GM23338 (cell line): ENCODE data around the gene GALR2. TPM values are rescaled to one million over a fixed set of nuclear protein-coding genes. Genes with fewer than 3 reads are reported as not detected.

Experiments
- ATAC-seq: fragments of 200-7000 bp; cut with Tn5 transposase; 3 replicates; pipeline ENCODE4 v1.9.1; 2020
- DNase-seq: peaks from one replicate; pipeline ENCODE4 v3.0.0-alpha.2; 2015; ENCODE audit warnings: low spot score
- H2AFZ ChIP-seq: fragments of 200-600 bp; sonication (generic); 2 replicates; pipeline ENCODE4 v1.8.0; 2016; ENCODE audit warnings: antibody characterized with exemption, mild to moderate bottlenecking, moderate library complexity
- H3F3A ChIP-seq: fragments of 200-600 bp; sonication (generic); replicated peaks from 2 replicates; pipeline ENCODE4 v1.8.0; 2017; ENCODE audit warnings: antibody characterized with exemption, mixed run types, low read depth
- H3K27ac ChIP-seq: fragments of 200-600 bp; sonication (generic); 2 replicates; pipeline ENCODE4 v1.6.1; 2016; ENCODE audit warnings: low read depth
- H3K27me3 ChIP-seq: fragments of 200-600 bp; sonication (generic); 2 replicates; pipeline ENCODE4 v1.8.0; 2016; ENCODE audit warnings: mild to moderate bottlenecking, mixed run types, moderate library complexity; ENCODE audit not compliant: insufficient read depth
- H3K36me3 ChIP-seq: fragments of 200-600 bp; sonication (generic); 2 replicates; pipeline ENCODE4 v1.8.0; 2016; ENCODE audit warnings: mild to moderate bottlenecking; ENCODE audit not compliant: insufficient read depth
- H3K4me1 ChIP-seq: fragments of 200-600 bp; sonication (generic); 2 replicates; pipeline ENCODE4 v1.8.0; 2016; ENCODE audit warnings: mild to moderate bottlenecking, moderate library complexity; ENCODE audit not compliant: insufficient read depth
- H3K4me2 ChIP-seq: fragments of 200-600 bp; sonication (generic); 2 replicates; pipeline ENCODE4 v1.7.1; 2017; ENCODE audit warnings: mixed run types
- H3K4me3 ChIP-seq: fragments of 200-600 bp; sonication (generic); 2 replicates; pipeline ENCODE4 v1.6.1; 2016; ENCODE audit warnings: mixed run types
- H3K79me2 ChIP-seq: fragments of 200-600 bp; sonication (generic); replicated peaks from 2 replicates; pipeline ENCODE4 v1.8.0; 2017; ENCODE audit warnings: mild to moderate bottlenecking; ENCODE audit not compliant: insufficient read depth
- H3K9me2 ChIP-seq: fragments of 200-600 bp; sonication (generic); 2 replicates; pipeline ENCODE4 v1.8.0; 2017; ENCODE audit not compliant: insufficient read depth
- H4K20me1 ChIP-seq: fragments of 200-600 bp; sonication (generic); replicated peaks from 2 replicates; pipeline ENCODE4 v1.8.0; 2017; ENCODE audit warnings: mild to moderate bottlenecking; ENCODE audit not compliant: insufficient read depth
- H3K27ac Mint-ChIP-seq: 2 replicates; pipeline ENCODE4 v1.8.0; 2020; ENCODE audit warnings: inconsistent platforms, mild to moderate bottlenecking, moderate library complexity, mixed read lengths
- H3K27me3 Mint-ChIP-seq: 3 replicates; pipeline ENCODE4 v1.8.0; 2022; ENCODE audit warnings: low read depth, mild to moderate bottlenecking, moderate library complexity, mixed read lengths, inconsistent platforms; ENCODE audit not compliant: insufficient read depth, poor library complexity
- H3K36me3 Mint-ChIP-seq: 3 replicates; pipeline ENCODE4 v1.8.0; 2021; ENCODE audit warnings: low read depth, mild to moderate bottlenecking, inconsistent platforms, moderate library complexity, mixed read lengths
- H3K4me1 Mint-ChIP-seq: 3 replicates; pipeline ENCODE4 v1.8.0; 2020; ENCODE audit warnings: mild to moderate bottlenecking, inconsistent platforms, mixed read lengths
- H3K4me3 Mint-ChIP-seq: 3 replicates; pipeline ENCODE4 v1.8.0; 2021; ENCODE audit warnings: moderate library complexity, mild to moderate bottlenecking, inconsistent platforms, mixed read lengths
- H3K9me3 Mint-ChIP-seq: 3 replicates; pipeline ENCODE4 v1.8.0; 2020; ENCODE audit warnings: moderate library complexity, mild to moderate bottlenecking, inconsistent platforms, mixed read lengths
- CREB1 ChIP-seq: fragments of 250-450 bp; sonication (Bioruptor Pico); IDR thresholded peaks from 2 replicates; pipeline ENCODE4 v1.5.0; 2020; ENCODE audit warnings: low read depth, mild to moderate bottlenecking, moderate library complexity
- ETS1 ChIP-seq: IDR thresholded peaks from 2 replicates; pipeline ENCODE4 v1.6.1; 2016; ENCODE audit warnings: antibody characterized with exemption
- EZH2 ChIP-seq: fragments of 200-600 bp; sonication (generic); IDR thresholded peaks from one replicate; pipeline ENCODE4 v1.8.0; 2017; ENCODE audit warnings: antibody characterized with exemption, mild to moderate bottlenecking, low read depth; ENCODE audit not compliant: unreplicated experiment
- EZH2phosphoT487 ChIP-seq: fragments of 200-600 bp; sonication (generic); IDR thresholded peaks from one replicate; pipeline ENCODE4 v1.8.1; 2018; ENCODE audit warnings: antibody characterized with exemption; ENCODE audit not compliant: unreplicated experiment
- JUNB ChIP-seq: IDR thresholded peaks from one replicate; pipeline ENCODE4 v1.6.1; 2016; ENCODE audit warnings: antibody characterized with exemption; ENCODE audit not compliant: unreplicated experiment
- NANOG ChIP-seq: IDR thresholded peaks from 2 replicates; pipeline ENCODE4 v1.6.1; 2016; ENCODE audit warnings: antibody characterized with exemption, borderline replicate concordance
- POLR2AphosphoS5 ChIP-seq: IDR thresholded peaks from 2 replicates; pipeline ENCODE4 v1.6.1; 2016; ENCODE audit warnings: antibody characterized with exemption, low read depth
- STAT1 ChIP-seq: IDR thresholded peaks from one replicate; pipeline ENCODE4 v1.6.1; 2016; ENCODE audit warnings: antibody characterized with exemption; ENCODE audit not compliant: unreplicated experiment
- ZNF114 ChIP-seq: fragments of 250-450 bp; sonication (Bioruptor Pico); IDR thresholded peaks from 2 replicates; pipeline ENCODE4 v1.5.0; 2020; ENCODE audit warnings: mild to moderate bottlenecking, moderate library complexity
- ZNF331 ChIP-seq: fragments of 250-450 bp; sonication (Bioruptor Pico); IDR thresholded peaks from 2 replicates; pipeline ENCODE4 v1.5.0; 2020; ENCODE audit warnings: low read depth, mild to moderate bottlenecking, moderate library complexity
- polyA plus RNA-seq: library from polyadenylated mRNA; unstranded; fragments of >200 nt; fragmentation: Nextera tagmentation; extraction: Ambion mirVana; gene quantifications from 2 replicates; pipeline ENCODE4 v1.2.1, GENCODE V29; 2016
- total RNA-seq: library from RNA; depleted of rRNA; stranded (reverse); fragments of >200 nt; shearing (Covaris generic); gene quantifications from 2 replicates; pipeline ENCODE4 v1.2.3, GENCODE V29; 2014
- TF ChIP-seq, protein P1 (sequence below): fragments of 250-450 bp; sonication (Bioruptor Pico); IDR thresholded peaks from 2 replicates; pipeline ENCODE4 v1.5.0; 2020; ENCODE audit warnings: mild to moderate bottlenecking, moderate library complexity
- TF ChIP-seq, protein P2 (sequence below): IDR thresholded peaks from one replicate; pipeline ENCODE4 v1.6.1; 2018; ENCODE audit warnings: antibody characterized with exemption; ENCODE audit not compliant: unreplicated experiment
- TF ChIP-seq, protein P3 (sequence below), 2 experiments: fragments of 200-600 bp in 1 of 2; sonication (generic) in 1 of 2; conservative IDR thresholded peaks; 2 replicates each; pipeline versions ENCODE4 v1.5.1 to v1.6.1; 2016 to 2017; ENCODE audit warnings: antibody characterized with exemption in 2 of 2, low read depth in 2 of 2, mild to moderate bottlenecking in 2 of 2, moderate library complexity in 1 of 2

Gene GALR2
- total and polyA plus RNA-seq, 2 experiments from 2014 or later, result 0.50 to 2.2 TPM

GRCh38 chr17:76102944-76103273, 28.3 kb downstream of the GALR2 start:
- Histone ChIP-seq H3K36me3 (peaks cover 17% of the 10 kb centered on the region), H3K9me2 (no peaks in the 10 kb centered on the region), H3K27me3 (no peaks in the 10 kb centered on the region), H3K4me3 (peak overlapping the region; percentile 92), H3K27ac (peak overlapping the region; percentile 39; the same call in 1 of the 2 replicates), H3K4me1 (peaks cover 26% of the 10 kb centered on the region; the same call in 1 of the 2 replicates), H3F3A (0 out of 2 replicates have a peak, but pooled peaks cover 12% of the 10 kb centered on the region), H3K79me2 (peaks cover 20% of the 10 kb centered on the region), H2AFZ (peak overlapping the region; percentile 40), H4K20me1 (no peaks in the 10 kb centered on the region; the same call in 1 of the 2 replicates), H3K4me2 (peak overlapping the region; percentile 96)
- Mint-ChIP-seq H3K4me3 (peak overlapping the region; percentile 86), H3K27ac (peak overlapping the region; percentile 98), H3K9me3 (peaks cover 3% of the 10 kb centered on the region; the same call in 2 of the 3 replicates), H3K27me3 (peaks cover 10% of the 10 kb centered on the region), H3K4me1 (peaks cover 27% of the 10 kb centered on the region), H3K36me3 (peaks cover 44% of the 10 kb centered on the region)
- DNase-seq (no peak), ATAC-seq (no peak)
- TF ChIP-seq NANOG, result no peak
- TF ChIP-seq, protein P1, sequence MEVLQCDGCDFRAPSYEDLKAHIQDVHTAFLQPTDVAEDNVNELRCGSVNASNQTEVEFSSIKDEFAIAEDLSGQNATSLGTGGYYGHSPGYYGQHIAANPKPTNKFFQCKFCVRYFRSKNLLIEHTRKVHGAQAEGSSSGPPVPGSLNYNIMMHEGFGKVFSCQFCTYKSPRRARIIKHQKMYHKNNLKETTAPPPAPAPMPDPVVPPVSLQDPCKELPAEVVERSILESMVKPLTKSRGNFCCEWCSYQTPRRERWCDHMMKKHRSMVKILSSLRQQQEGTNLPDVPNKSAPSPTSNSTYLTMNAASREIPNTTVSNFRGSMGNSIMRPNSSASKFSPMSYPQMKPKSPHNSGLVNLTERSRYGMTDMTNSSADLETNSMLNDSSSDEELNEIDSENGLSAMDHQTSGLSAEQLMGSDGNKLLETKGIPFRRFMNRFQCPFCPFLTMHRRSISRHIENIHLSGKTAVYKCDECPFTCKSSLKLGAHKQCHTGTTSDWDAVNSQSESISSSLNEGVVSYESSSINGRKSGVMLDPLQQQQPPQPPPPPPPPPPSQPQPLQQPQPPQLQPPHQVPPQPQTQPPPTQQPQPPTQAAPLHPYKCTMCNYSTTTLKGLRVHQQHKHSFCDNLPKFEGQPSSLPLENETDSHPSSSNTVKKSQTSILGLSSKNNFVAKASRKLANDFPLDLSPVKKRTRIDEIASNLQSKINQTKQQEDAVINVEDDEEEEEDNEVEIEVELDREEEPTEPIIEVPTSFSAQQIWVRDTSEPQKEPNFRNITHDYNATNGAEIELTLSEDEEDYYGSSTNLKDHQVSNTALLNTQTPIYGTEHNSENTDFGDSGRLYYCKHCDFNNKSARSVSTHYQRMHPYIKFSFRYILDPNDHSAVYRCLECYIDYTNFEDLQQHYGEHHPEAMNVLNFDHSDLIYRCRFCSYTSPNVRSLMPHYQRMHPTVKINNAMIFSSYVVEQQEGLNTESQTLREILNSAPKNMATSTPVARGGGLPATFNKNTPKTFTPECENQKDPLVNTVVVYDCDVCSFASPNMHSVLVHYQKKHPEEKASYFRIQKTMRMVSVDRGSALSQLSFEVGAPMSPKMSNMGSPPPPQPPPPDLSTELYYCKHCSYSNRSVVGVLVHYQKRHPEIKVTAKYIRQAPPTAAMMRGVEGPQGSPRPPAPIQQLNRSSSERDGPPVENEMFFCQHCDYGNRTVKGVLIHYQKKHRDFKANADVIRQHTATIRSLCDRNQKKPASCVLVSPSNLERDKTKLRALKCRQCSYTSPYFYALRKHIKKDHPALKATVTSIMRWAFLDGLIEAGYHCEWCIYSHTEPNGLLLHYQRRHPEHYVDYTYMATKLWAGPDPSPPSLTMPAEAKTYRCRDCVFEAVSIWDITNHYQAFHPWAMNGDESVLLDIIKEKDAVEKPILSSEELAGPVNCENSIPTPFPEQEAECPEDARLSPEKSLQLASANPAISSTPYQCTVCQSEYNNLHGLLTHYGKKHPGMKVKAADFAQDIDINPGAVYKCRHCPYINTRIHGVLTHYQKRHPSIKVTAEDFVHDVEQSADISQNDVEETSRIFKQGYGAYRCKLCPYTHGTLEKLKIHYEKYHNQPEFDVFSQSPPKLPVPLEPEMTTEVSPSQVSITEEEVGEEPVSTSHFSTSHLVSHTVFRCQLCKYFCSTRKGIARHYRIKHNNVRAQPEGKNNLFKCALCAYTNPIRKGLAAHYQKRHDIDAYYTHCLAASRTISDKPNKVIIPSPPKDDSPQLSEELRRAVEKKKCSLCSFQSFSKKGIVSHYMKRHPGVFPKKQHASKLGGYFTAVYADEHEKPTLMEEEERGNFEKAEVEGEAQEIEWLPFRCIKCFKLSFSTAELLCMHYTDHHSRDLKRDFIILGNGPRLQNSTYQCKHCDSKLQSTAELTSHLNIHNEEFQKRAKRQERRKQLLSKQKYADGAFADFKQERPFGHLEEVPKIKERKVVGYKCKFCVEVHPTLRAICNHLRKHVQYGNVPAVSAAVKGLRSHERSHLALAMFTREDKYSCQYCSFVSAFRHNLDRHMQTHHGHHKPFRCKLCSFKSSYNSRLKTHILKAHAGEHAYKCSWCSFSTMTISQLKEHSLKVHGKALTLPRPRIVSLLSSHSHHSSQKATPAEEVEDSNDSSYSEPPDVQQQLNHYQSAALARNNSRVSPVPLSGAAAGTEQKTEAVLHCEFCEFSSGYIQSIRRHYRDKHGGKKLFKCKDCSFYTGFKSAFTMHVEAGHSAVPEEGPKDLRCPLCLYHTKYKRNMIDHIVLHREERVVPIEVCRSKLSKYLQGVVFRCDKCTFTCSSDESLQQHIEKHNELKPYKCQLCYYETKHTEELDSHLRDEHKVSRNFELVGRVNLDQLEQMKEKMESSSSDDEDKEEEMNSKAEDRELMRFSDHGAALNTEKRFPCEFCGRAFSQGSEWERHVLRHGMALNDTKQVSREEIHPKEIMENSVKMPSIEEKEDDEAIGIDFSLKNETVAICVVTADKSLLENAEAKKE, result no peak
- no peak for TF ChIP-seq STAT1
- TF ChIP-seq ZNF114, result no peak
- no peak for TF ChIP-seq JUNB
- no peak for TF ChIP-seq POLR2AphosphoS5
- no peak for TF ChIP-seq ETS1
- TF ChIP-seq, protein P2, sequence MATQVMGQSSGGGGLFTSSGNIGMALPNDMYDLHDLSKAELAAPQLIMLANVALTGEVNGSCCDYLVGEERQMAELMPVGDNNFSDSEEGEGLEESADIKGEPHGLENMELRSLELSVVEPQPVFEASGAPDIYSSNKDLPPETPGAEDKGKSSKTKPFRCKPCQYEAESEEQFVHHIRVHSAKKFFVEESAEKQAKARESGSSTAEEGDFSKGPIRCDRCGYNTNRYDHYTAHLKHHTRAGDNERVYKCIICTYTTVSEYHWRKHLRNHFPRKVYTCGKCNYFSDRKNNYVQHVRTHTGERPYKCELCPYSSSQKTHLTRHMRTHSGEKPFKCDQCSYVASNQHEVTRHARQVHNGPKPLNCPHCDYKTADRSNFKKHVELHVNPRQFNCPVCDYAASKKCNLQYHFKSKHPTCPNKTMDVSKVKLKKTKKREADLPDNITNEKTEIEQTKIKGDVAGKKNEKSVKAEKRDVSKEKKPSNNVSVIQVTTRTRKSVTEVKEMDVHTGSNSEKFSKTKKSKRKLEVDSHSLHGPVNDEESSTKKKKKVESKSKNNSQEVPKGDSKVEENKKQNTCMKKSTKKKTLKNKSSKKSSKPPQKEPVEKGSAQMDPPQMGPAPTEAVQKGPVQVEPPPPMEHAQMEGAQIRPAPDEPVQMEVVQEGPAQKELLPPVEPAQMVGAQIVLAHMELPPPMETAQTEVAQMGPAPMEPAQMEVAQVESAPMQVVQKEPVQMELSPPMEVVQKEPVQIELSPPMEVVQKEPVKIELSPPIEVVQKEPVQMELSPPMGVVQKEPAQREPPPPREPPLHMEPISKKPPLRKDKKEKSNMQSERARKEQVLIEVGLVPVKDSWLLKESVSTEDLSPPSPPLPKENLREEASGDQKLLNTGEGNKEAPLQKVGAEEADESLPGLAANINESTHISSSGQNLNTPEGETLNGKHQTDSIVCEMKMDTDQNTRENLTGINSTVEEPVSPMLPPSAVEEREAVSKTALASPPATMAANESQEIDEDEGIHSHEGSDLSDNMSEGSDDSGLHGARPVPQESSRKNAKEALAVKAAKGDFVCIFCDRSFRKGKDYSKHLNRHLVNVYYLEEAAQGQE, result no peak
- TF ChIP-seq ZNF331, result no peak
- TF ChIP-seq EZH2, result no peak
- TF ChIP-seq CREB1 (CRISPR knock-in tag), result no peak
- TF ChIP-seq, protein P3, sequence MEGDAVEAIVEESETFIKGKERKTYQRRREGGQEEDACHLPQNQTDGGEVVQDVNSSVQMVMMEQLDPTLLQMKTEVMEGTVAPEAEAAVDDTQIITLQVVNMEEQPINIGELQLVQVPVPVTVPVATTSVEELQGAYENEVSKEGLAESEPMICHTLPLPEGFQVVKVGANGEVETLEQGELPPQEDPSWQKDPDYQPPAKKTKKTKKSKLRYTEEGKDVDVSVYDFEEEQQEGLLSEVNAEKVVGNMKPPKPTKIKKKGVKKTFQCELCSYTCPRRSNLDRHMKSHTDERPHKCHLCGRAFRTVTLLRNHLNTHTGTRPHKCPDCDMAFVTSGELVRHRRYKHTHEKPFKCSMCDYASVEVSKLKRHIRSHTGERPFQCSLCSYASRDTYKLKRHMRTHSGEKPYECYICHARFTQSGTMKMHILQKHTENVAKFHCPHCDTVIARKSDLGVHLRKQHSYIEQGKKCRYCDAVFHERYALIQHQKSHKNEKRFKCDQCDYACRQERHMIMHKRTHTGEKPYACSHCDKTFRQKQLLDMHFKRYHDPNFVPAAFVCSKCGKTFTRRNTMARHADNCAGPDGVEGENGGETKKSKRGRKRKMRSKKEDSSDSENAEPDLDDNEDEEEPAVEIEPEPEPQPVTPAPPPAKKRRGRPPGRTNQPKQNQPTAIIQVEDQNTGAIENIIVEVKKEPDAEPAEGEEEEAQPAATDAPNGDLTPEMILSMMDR (conservative IDR thresholded peaks at IDR 0.05; ENCODE audit: low read depth in 2 of 2), result no peak
- no peak for TF ChIP-seq EZH2phosphoT487
